Small intestine (tissue), 7 donors: ENCODE data around the gene CACFD1. TPM values are rescaled to one million over a fixed set of nuclear protein-coding genes. Genes with fewer than 3 reads are reported as not detected.

ENCODE experiments used
- DNase-seq, 2 donors: peaks; one replicate each; pipeline versions ENCODE4 v3.0.0 to v3.0.0-alpha.2; 2013
- FAIRE-seq: peaks from 2 replicates; lab custom pipeline; 2012; peaks lifted over from hg19 to GRCh38; lab: Jason Lieb, UNC
- H3K27ac ChIP-seq, 3 donors: one replicate each; pipeline ENCODE4 v1.5.1; 2013; ENCODE audit warnings: low read length in 2 of 3, mild to moderate bottlenecking in 2 of 3, control low read depth in 1 of 3, inconsistent platforms in 1 of 3, low read depth in 1 of 3, moderate library complexity in 1 of 3
- H3K27me3 ChIP-seq, 3 donors: one replicate each; pipeline ENCODE4 v1.6.1; 2013; ENCODE audit warnings: low read length in 3 of 3, inconsistent platforms in 1 of 3; ENCODE audit not compliant: control insufficient read depth in 3 of 3, insufficient read depth in 3 of 3
- H3K36me3 ChIP-seq, 3 donors: one replicate each; pipeline ENCODE4 v1.6.1; 2013; ENCODE audit warnings: low read length in 3 of 3, inconsistent platforms in 1 of 3, low read depth in 1 of 3, mild to moderate bottlenecking in 1 of 3, moderate library complexity in 1 of 3; ENCODE audit not compliant: control insufficient read depth in 3 of 3, insufficient read depth in 2 of 3
- H3K4me1 ChIP-seq, 3 donors: one replicate each; pipeline ENCODE4 v1.6.1; 2013; ENCODE audit warnings: low read length in 2 of 3, inconsistent platforms in 1 of 3, low read depth in 1 of 3, mild to moderate bottlenecking in 1 of 3, moderate library complexity in 1 of 3; ENCODE audit not compliant: control insufficient read depth in 3 of 3, insufficient read depth in 2 of 3
- H3K4me3 ChIP-seq, 3 donors: one replicate each; pipeline ENCODE4 v1.5.1; 2013; ENCODE audit warnings: low read length in 3 of 3, control low read depth in 1 of 3, inconsistent platforms in 1 of 3, low read depth in 1 of 3, mild to moderate bottlenecking in 1 of 3, moderate library complexity in 1 of 3
- H3K9me3 ChIP-seq, 2 donors: one replicate each; pipeline ENCODE4 v1.6.1; 2013; ENCODE audit warnings: low read depth in 1 of 2, low read length in 1 of 2; ENCODE audit not compliant: control insufficient read depth in 2 of 2, insufficient read depth in 1 of 2
- WGBS, 3 donors: extraction: QIAGEN DNeasy Blood & Tissue Kit; methylation state at CpG; one replicate each; pipeline ENCODE4 v1.1.7; 2013; 5-methylcytosine and 5-hydroxymethylcytosine counted together
- polyA plus RNA-seq, 4 donors: library from polyadenylated mRNA; stranded (reverse) in 3 of 4; unstranded in 1 of 4; fragments of 200-250 nt in 3 of 4; fragments of 120-200 nt in 1 of 4; gene quantifications; one replicate each; pipeline versions ENCODE4 v1.2.1 to v1.2.3, GENCODE V29; 2013
- donor health status: healthy with polysubstance abuse.
- donor health status: control.
- donor health status: control.
- donor health status: Bipolar disorder and iron deficiency.
- donor health status: healthy.

The CACFD1 gene
- polyA plus RNA-seq, 4 donors = 27.0 to 31.4 (median 29.5) TPM

GRCh38 chr9:133515240-133515610 is 55.4 kb downstream of the CACFD1 start:
- H3K4me3 ChIP-seq = no peak overlapping the region
- no peak for FAIRE-seq

GRCh38 chr9:133515615-133516255 is 56.0 kb downstream of the CACFD1 start:
- FAIRE-seq (no peak), DNase-seq (no peak)
- 85 to 91% (median 90%) methylated on average over 16 to 17 of the region's 17 CpGs for WGBS, 3 donors
- H3K4me3 ChIP-seq = no peak overlapping the region
- no peaks in the 10 kb centered on the region for H3K4me1 ChIP-seq
- H3K27ac ChIP-seq = no peak overlapping the region
- no peaks in the 10 kb centered on the region for H3K27me3 ChIP-seq
- no peaks in the 10 kb centered on the region for H3K36me3 ChIP-seq
- no peaks in the 10 kb centered on the region for H3K9me3 ChIP-seq

More at GRCh38 chr9:133515240-133515610, 55.4 kb downstream of the CACFD1 start:
- Histone ChIP-seq H3K9me3 (no peaks in the 10 kb centered on the region), H3K27me3 (no peaks in the 10 kb centered on the region), H3K36me3 (no peaks in the 10 kb centered on the region), H3K27ac (no peak overlapping the region), H3K4me1 (no peaks in the 10 kb centered on the region)
- 67 to 84% (median 74%) methylated on average over 9 to 10 of the region's 10 CpGs for WGBS, 3 donors
- no peak for DNase-seq

GRCh38 chr9:133516256-133516960 is 56.6 kb downstream of the CACFD1 start:
- 60 to 76% (median 64%) methylated on average over 11 of the region's 11 CpGs for WGBS, 3 donors
- FAIRE-seq = no peak
- Histone ChIP-seq H3K36me3 (no peaks in the 10 kb centered on the region), H3K27me3 (no peaks in the 10 kb centered on the region), H3K4me3 (no peak overlapping the region), H3K9me3 (no peaks in the 10 kb centered on the region), H3K4me1 (no peaks in the 10 kb centered on the region), H3K27ac (no peak overlapping the region)
- DNase-seq = no peak

GRCh38 chr9:133516961-133517350 is 57.2 kb downstream of the CACFD1 start:
- no peaks in the 10 kb centered on the region for H3K4me1 ChIP-seq
- FAIRE-seq = no peak
- no peaks in the 10 kb centered on the region for H3K36me3 ChIP-seq
- no peak overlapping the region for H3K4me3 ChIP-seq
- WGBS, 3 donors = 83 to 91% (median 86%) methylated on average over 9 of the region's 9 CpGs
- H3K9me3 ChIP-seq = no peaks in the 10 kb centered on the region
- H3K27me3 ChIP-seq = no peaks in the 10 kb centered on the region
- no peak overlapping the region for H3K27ac ChIP-seq
- no peak for DNase-seq

- 72 to 81% (median 77%) methylated on average over 8 of the region's 8 CpGs for WGBS, 3 donors
- no peaks in the 10 kb centered on the region for H3K9me3 ChIP-seq
- H3K36me3 ChIP-seq = no peaks in the 10 kb centered on the region
- no peak overlapping the region for H3K27ac ChIP-seq
- H3K4me3 ChIP-seq = no peak overlapping the region
- no peak for FAIRE-seq
- no peaks in the 10 kb centered on the region for H3K27me3 ChIP-seq
- DNase-seq = no peak
- no peaks in the 10 kb centered on the region for H3K4me1 ChIP-seq
Measured at GRCh38 chr9:133517711-133518110, 57.9 kb downstream of the CACFD1 start.

GRCh38 chr9:133518200-133518599 is 58.4 kb downstream of the CACFD1 start:
- H3K36me3 ChIP-seq = no peaks in the 10 kb centered on the region
- WGBS, 3 donors = 36 to 73% (median 54%) methylated on average over 5 of the region's 5 CpGs
- no peak overlapping the region for H3K27ac ChIP-seq
- no peak overlapping the region for H3K4me3 ChIP-seq
- H3K9me3 ChIP-seq = no peaks in the 10 kb centered on the region
- no peaks in the 10 kb centered on the region for H3K27me3 ChIP-seq
- H3K4me1 ChIP-seq = no peaks in the 10 kb centered on the region
- no peak for DNase-seq
- no peak for FAIRE-seq

- WGBS, 3 donors = 83 to 89% (median 86%) methylated on average over 27 of the region's 27 CpGs
- no peaks in the 10 kb centered on the region for H3K36me3 ChIP-seq
- H3K27me3 ChIP-seq = no peaks in the 10 kb centered on the region
- H3K4me3 ChIP-seq = no peak overlapping the region
- no peak for FAIRE-seq
- no peak overlapping the region for H3K27ac ChIP-seq
- no peak for DNase-seq
- no peaks in the 10 kb centered on the region for H3K9me3 ChIP-seq
- no peaks in the 10 kb centered on the region for H3K4me1 ChIP-seq
Measured at GRCh38 chr9:133518706-133519449, 59.1 kb downstream of the CACFD1 start.

- 65 to 69% (median 67%) methylated on average over 7 of the region's 7 CpGs for WGBS, 3 donors
- FAIRE-seq = no peak
- Histone ChIP-seq H3K4me3 (no peak overlapping the region), H3K27me3 (no peaks in the 10 kb centered on the region), H3K9me3 (no peaks in the 10 kb centered on the region), H3K36me3 (no peaks in the 10 kb centered on the region), H3K4me1 (no peaks in the 10 kb centered on the region), H3K27ac (no peak overlapping the region)
- no peak for DNase-seq
Measured at GRCh38 chr9:133519693-133520092, 59.9 kb downstream of the CACFD1 start.
